Activated CD4-positive, alpha-beta T cell treated with anti-CD3 and anti-CD28 coated beads, Interleukin-2, Interleukin-4, amounts not matched to agents 100 ng/mL and 50 ng/mL, durations not matched to agents 16 hours and 8 hours (primary cell): Measurements from ENCODE around the gene CSF1.

ENCODE experiments used
- DNase-seq: peaks from one replicate; pipeline ENCODE4 v3.0.0-alpha.2; 2020; ENCODE audit warnings: low spot score

The CSF1 gene

DNA sequence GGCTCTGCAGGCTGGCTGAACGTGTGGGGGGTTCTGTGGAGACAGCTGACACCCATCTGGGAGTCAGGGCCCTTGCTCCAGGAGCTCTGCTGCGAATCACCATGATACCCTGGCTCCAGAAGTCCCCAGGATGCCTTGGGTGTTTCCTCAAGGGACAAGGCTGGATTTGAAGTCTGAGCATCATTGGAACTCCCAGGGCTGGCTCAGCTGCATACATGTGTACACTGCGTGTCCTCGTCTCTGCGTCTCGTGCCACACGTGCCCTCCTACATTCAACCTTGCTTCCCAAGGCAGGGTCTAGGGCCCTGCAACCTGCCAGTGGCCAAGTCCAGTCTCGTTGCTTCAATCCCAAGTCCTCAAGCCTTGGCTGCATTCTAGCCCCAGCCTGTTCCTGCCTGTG, 11.7 kb downstream of the CSF1 start:
- DNase-seq: no peak

DNA sequence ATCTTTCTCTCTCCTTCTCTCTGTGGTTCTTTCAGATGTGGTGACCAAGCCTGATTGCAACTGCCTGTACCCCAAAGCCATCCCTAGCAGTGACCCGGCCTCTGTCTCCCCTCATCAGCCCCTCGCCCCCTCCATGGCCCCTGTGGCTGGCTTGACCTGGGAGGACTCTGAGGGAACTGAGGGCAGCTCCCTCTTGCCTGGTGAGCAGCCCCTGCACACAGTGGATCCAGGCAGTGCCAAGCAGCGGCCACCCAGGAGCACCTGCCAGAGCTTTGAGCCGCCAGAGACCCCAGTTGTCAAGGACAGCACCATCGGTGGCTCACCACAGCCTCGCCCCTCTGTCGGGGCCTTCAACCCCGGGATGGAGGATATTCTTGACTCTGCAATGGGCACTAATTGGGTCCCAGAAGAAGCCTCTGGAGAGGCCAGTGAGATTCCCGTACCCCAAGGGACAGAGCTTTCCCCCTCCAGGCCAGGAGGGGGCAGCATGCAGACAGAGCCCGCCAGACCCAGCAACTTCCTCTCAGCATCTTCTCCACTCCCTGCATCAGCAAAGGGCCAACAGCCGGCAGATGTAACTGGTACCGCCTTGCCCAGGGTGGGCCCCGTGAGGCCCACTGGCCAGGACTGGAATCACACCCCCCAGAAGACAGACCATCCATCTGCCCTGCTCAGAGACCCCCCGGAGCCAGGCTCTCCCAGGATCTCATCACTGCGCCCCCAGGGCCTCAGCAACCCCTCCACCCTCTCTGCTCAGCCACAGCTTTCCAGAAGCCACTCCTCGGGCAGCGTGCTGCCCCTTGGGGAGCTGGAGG, 12.7 kb downstream of the CSF1 start:
- DNase-seq: no peak

DNA sequence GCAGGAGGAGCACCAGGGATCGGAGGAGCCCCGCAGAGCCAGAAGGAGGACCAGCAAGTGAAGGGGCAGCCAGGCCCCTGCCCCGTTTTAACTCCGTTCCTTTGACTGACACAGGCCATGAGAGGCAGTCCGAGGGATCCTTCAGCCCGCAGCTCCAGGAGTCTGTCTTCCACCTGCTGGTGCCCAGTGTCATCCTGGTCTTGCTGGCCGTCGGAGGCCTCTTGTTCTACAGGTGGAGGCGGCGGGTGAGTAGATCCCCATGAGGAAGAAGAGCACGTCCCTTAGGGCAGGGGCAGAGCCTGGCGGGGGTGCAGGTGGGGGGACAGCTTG, 13.3 kb downstream of the CSF1 start:
- DNase-seq: no peak

DNA sequence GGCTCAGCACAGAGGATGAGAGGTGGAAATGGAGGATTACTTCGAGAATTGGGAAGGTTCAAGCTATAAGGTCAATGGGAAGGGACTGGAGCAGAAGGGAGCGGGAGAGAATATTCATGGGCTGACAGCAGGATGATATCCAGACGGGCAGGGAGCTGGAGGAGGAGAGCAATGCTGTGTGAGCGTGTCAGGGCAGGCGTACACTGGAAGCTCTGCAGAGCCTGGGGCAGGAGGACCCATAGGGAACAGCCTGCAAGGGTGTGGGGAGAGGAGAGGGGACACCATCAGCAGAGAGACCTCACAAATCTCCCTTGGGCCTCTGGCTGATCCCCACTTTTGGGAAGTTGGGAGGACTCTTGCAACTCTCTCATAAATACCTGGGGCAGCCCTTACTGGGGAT, 13.7 kb downstream of the CSF1 start:
- no peak for DNase-seq

GRCh38 chr1:109925159-109925990, 14.7 kb downstream of the CSF1 start:
- DNase-seq: no peak

- no peak for DNase-seq
These were observed 16.1 kb downstream of the CSF1 start for GRCh38 chr1:109926662-109927300.

DNA sequence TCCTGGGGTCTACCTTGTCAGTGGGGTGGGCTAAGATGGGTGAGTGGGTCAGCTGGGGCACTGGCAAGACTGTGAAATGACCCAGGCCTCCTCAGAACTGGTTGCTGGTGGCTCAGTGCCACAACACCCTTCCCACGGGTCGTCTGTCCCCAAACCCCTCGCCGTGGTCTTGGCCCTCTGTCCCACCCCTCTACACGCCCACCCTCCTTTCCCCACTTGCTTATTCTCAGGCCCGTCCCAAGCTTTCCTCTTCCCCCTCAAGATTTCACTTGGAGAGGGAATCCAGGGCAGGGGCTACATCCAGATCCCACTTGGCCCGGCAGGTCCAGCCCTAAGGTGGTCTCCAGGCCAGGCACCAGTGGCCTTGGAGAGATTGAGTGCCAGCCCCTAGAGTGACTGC, 16.7 kb downstream of the CSF1 start:
- no peak for DNase-seq

DNA sequence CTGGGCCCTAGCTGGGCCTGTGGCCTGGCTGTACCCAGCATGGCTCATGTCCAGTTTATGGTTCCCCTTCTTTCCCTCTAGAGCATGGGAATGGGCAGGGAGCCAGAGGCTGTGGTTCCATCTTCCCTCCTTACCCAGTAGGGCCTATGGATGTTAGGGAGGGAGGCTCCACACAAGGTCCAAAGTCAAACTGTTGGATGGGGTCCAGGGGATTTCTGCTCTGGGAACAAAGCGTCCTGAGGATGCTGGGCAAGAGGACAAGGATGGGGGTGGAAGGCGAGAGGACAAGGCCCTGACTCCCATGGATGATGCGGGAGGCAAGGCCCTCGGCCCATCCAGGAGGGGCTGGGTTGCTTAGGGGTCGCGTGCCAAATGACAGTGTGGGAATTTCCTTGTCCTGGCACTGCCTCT, 17.3 kb downstream of the CSF1 start:
- no peak for DNase-seq

DNA sequence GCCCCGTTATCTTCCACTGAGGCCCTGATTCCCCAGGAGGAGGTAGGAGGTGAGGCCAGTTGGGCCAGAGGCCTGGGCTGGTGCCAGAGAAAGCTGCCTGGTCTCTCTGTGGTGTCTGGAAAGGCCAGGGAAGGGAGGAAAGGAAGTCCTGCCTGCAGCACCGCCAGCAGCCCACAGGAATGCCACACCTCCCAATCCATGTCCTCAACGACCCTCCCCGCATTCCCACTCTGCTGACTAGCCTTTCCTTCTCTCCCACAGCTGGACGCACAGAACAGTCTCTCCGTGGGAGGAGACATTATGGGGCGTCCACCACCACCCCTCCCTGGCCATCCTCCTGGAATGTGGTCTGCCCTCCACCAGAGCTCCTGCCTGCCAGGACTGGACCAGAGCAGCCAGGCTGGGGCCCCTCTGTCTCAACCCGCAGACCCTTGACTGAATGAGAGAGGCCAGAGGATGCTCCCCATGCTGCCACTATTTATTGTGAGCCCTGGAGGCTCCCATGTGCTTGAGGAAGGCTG, 18.0 kb downstream of the CSF1 start:
- DNase-seq: no peak

- no peak for DNase-seq
These were observed 18.5 kb downstream of the CSF1 start for GRCh38 chr1:109929170-109929569.

GRCh38 chr1:109929588-109930251, 19.1 kb downstream of the CSF1 start:
- no peak for DNase-seq

DNA sequence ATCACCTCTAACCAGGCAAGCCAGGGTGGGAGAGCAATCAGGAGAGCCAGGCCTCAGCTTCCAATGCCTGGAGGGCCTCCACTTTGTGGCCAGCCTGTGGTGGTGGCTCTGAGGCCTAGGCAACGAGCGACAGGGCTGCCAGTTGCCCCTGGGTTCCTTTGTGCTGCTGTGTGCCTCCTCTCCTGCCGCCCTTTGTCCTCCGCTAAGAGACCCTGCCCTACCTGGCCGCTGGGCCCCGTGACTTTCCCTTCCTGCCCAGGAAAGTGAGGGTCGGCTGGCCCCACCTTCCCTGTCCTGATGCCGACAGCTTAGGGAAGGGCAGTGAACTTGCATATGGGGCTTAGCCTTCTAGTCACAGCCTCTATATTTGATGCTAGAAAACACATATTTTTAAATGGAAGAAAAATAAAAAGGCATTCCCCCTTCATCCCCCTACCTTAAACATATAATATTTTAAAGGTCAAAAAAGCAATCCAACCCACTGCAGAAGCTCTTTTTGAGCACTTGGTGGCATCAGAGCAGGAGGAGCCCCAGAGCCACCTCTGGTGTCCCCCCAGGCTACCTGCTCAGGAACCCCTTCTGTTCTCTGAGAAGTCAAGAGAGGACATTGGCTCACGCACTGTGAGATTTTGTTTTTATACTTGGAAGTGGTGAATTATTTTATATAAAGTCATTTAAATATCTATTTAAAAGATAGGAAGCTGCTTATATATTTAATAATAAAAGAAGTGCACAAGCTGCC, 19.8 kb downstream of the CSF1 start:
- no peak for DNase-seq

DNA sequence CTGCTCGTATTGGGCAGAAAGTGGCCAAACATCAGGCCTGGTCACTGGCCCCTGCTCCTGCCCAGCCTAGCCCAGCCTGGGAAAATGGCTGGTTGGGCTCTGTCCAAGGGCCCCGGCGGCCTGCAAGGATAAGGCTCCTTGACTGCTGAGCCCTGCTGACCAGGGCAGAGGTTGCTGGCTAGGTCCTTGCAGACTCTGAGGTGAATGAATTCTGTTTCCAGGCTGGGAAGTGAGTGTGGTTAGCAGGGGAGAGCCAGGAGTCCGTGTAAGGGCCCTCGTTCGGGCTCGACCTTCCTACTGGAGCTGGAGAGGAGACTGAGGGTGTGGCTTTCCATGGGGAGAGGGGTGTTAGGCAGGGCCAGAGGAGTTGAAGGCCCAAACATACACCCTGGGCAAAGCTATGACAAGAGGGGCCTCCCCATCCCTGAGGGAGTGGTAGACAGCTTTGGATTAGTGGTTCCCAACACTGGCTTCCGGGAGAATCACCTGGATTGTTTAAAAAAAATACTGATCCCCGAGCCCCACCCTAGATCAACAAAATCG, 20.6 kb downstream of the CSF1 start:
- no peak for DNase-seq

GRCh38 chr1:109931911-109932636, 21.4 kb downstream of the CSF1 start:
- no peak for DNase-seq

GRCh38 chr1:109932679-109933078, 22.0 kb downstream of the CSF1 start:
- no peak for DNase-seq

- peak; percentile 15 for DNase-seq
These were observed 23.4 kb downstream of the CSF1 start for GRCh38 chr1:109933856-109934711.

- no peak for DNase-seq
These were observed 24.8 kb downstream of the CSF1 start for GRCh38 chr1:109935451-109935900.

- no peak for DNase-seq
These were observed 27.1 kb downstream of the CSF1 start for GRCh38 chr1:109937738-109938137.

- no peak for DNase-seq
These were observed 27.9 kb downstream of the CSF1 start for GRCh38 chr1:109938556-109938955.
